PC-3 (cell line): ENCODE results near the gene TRMO. TPM values are rescaled to one million over a fixed set of nuclear protein-coding genes. Genes with fewer than 3 reads are reported as not detected.

Source experiments
- ATAC-seq: fragments of 200-7000 bp; cut with Tn5 transposase; 2 replicates; pipeline ENCODE4 v1.9.1; 2020; ENCODE audit warnings: mild to moderate bottlenecking, moderate library complexity
- BruUV-seq: library from RNA; stranded (reverse); fragments of 400-500 nt; replicated peaks from 2 replicates; lab custom pipeline; 2021; lab: Mats Ljungman, UMichigan
- CTCF ChIA-PET: fragments of 300-600 bp; sonication (Branson Sonifier 250); formaldehyde crosslinking; loops from one replicate; lab custom pipeline; 2022; ENCODE audit warnings: antibody characterized with exemption; lab: Charles Lee
- POLR2A ChIA-PET: fragments of 300-600 bp; sonication (Branson Sonifier 250); formaldehyde crosslinking; loops from one replicate; lab custom pipeline; 2022; ENCODE audit warnings: antibody characterized with exemption; ENCODE audit not compliant: unreplicated experiment; lab: Charles Lee
- DNase-seq: peaks from one replicate; pipeline ENCODE4 v3.0.0-alpha.2; 2015
- H2AFZ ChIP-seq: fragments of 300-600 bp; sonication (generic); 2 replicates; pipeline ENCODE4 v1.6.0; 2016; ENCODE audit warnings: antibody characterized with exemption, low read length
- H3F3A ChIP-seq: fragments of 300-600 bp; sonication (generic); one replicate; pipeline ENCODE4 v1.6.0; 2017; ENCODE audit warnings: antibody characterized with exemption, low read length, control low read depth, mild to moderate bottlenecking; ENCODE audit not compliant: unreplicated experiment
- H3K27ac ChIP-seq: fragments of 300-600 bp; sonication (generic); 2 replicates; pipeline ENCODE4 v1.5.1; 2016; ENCODE audit warnings: mild to moderate bottlenecking, low read length
- H3K27me3 ChIP-seq: fragments of 300-600 bp; sonication (generic); 2 replicates; pipeline ENCODE4 v1.6.1; 2016; ENCODE audit warnings: low read length, mixed read lengths
- H3K36me3 ChIP-seq: fragments of 300-600 bp; sonication (generic); 2 replicates; pipeline ENCODE4 v1.6.1; 2016; ENCODE audit warnings: low read depth, mixed run types, low read length, mixed read lengths
- H3K4me1 ChIP-seq: fragments of 300-600 bp; sonication (generic); 2 replicates; pipeline ENCODE4 v1.5.1; 2016; ENCODE audit warnings: low read length; ENCODE audit not compliant: insufficient read depth
- H3K4me2 ChIP-seq: fragments of 300-600 bp; sonication (generic); 2 replicates; pipeline ENCODE4 v1.6.0; 2016; ENCODE audit warnings: low read length
- H3K4me3 ChIP-seq: fragments of 300-600 bp; sonication (generic); 2 replicates; pipeline ENCODE4 v1.5.1; 2016; ENCODE audit warnings: mild to moderate bottlenecking, low read length, mixed read lengths
- H3K79me2 ChIP-seq: fragments of 300-600 bp; sonication (generic); 2 replicates; pipeline ENCODE4 v1.6.1; 2017; ENCODE audit warnings: low read length, mixed read lengths
- H3K9ac ChIP-seq: fragments of 300-600 bp; sonication (generic); 2 replicates; pipeline ENCODE4 v1.6.0; 2016; ENCODE audit warnings: mild to moderate bottlenecking, low read length
- H3K9me2 ChIP-seq: fragments of 300-600 bp; sonication (generic); replicated peaks from 2 replicates; pipeline ENCODE4 v1.6.1; 2016; ENCODE audit warnings: mixed run types, low read length, mixed read lengths
- H3K9me3 ChIP-seq: fragments of 300-600 bp; sonication (generic); 2 replicates; pipeline ENCODE4 v1.6.1; 2016; ENCODE audit warnings: low read length, mixed read lengths
- H4K20me1 ChIP-seq: fragments of 300-600 bp; sonication (generic); 2 replicates; pipeline ENCODE4 v1.6.1; 2016; ENCODE audit warnings: low read length, mixed read lengths
- EZH2 ChIP-seq: fragments of 300-600 bp; sonication (generic); IDR thresholded peaks from one replicate; pipeline ENCODE4 v1.6.1; 2017; ENCODE audit warnings: antibody characterized with exemption, mild to moderate bottlenecking, low read length; ENCODE audit not compliant: unreplicated experiment
- EZH2phosphoT487 ChIP-seq: fragments of 300-600 bp; sonication (generic); IDR thresholded peaks from 2 replicates; pipeline ENCODE4 v1.6.1; 2018; ENCODE audit warnings: mild to moderate bottlenecking, antibody characterized with exemption, low read length, borderline replicate concordance
- intact Hi-C: fragments of 100-400 bp; cut with micrococcal nuclease; formaldehyde crosslinking; loops from 2 replicates; pipeline ENCODE4 v1.9.0; 2023
- total RNA-seq: library from RNA; depleted of rRNA; stranded (reverse); fragments of >200 nt; gene quantifications from 2 replicates; pipeline ENCODE4 v1.2.3, GENCODE V29; 2014
- TF ChIP-seq, protein P1 (sequence below): fragments of 300-600 bp; sonication (generic); conservative IDR thresholded peaks from 2 replicates; pipeline ENCODE4 v1.5.1; 2017; ENCODE audit warnings: antibody characterized with exemption, low read depth, mild to moderate bottlenecking, low read length

Gene TRMO
- total RNA-seq, 1 experiment from 2014 or later, result 14.3 TPM

DNA sequence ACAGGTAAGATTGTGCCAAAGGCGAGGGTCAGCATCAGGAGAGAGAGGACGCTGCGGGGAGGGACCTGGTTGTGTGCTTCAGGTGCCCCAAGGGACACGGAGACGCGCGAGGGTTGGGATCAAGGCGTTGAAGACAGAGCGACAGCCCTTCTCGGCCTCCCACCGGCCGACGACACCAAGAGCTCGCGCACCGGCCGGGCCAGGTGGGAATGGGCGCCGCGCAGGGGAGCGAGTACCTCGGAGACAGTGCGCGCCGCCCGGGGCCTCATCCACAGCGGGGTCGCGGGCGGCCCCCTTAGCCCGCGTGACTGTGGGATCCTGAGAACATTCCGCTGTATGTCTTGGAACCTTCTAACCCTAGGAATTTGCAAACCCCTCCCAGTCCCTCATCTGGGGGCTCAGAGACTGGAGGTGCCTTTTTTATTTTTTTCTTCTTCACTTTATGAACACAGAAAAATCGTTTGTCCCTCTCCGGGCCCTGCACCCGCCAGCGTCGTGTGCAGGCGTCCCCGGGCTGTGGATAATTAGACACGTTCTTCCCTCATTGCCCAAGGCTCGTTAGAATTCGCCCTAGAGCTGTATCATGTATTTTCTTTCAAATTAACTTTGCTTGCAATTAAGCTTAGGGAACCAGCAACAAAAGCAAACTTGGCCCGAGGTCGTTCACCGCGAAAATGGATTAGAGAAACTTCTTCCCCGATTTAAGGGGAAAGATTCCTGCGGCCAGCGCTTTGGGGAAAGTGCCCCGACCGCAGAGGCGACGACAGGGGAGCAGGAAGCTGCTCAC is 64.5 kb downstream of the TRMO start:
- BruUV-seq, result no TSS peak
- Histone ChIP-seq H3K4me1 (no peaks in the 10 kb centered on the region), H3K27ac (no peak overlapping the region), H3K4me3 (no peak overlapping the region), H3F3A (no peaks in the 10 kb centered on the region), H2AFZ (no peak overlapping the region), H3K4me2 (no peak overlapping the region), H3K79me2 (no peaks in the 10 kb centered on the region), H3K9me2 (no peaks in the 10 kb centered on the region), H4K20me1 (no peaks in the 10 kb centered on the region), H3K9me3 (no peaks in the 10 kb centered on the region), H3K9ac (no peak overlapping the region), H3K27me3 (no peaks in the 10 kb centered on the region), H3K36me3 (no peaks in the 10 kb centered on the region)
- DNase-seq (no peak), ATAC-seq (no peak)
- ChIA-PET CTCF (no interaction called here), POLR2A (no interaction called here)
- no peak for TF ChIP-seq EZH2phosphoT487
- TF ChIP-seq EZH2, result no peak
- intact Hi-C loops, result no loop called here

DNA sequence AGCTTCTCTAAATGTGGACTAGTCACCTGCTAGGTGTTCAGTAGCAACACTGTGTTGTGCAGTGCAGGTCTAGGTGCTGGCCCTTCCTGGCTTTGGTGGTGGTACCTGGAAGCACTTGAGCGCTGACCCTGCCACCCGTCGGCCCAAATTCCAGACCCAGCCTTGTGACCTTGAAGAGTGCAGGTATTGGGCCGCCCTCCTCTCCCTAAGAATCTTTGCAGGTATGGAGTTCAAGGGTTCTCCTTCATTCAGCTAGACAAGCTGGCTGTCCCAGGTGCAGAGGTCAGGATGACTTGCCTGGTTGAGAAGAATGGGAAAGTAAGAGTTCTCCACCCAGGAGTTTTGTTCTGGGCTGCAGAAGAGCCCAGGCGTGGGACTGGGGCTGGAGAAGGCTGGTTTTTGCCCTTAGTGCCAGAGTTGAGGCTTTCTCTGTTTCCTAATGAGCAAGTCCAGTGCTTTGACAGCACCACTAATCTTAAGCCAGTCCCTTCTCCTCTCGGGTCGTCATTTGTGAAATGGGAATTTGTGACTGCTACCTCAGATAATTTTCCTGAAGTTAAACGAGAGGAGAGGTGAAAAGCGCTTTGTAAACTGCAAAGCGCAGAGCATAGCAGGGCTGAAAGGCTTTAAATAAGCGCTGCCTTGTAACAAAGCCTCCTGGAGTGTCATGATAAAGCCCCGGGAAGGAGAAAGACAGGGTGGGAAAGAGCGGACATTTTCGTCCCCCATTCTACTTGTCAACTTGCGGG is 65.3 kb downstream of the TRMO start:
- no peak overlapping the region for H3K4me3 ChIP-seq
- ChIA-PET POLR2A (no interaction called here), CTCF (no interaction called here)
- no peaks in the 10 kb centered on the region for H3F3A ChIP-seq
- ATAC-seq (no peak), DNase-seq (no peak)
- no peak overlapping the region for H3K4me2 ChIP-seq
- no peaks in the 10 kb centered on the region for H3K4me1 ChIP-seq
- H3K9me2 ChIP-seq, result no peaks in the 10 kb centered on the region
- H3K79me2 ChIP-seq, result no peaks in the 10 kb centered on the region
- no peak overlapping the region for H3K9ac ChIP-seq
- no peaks in the 10 kb centered on the region for H3K36me3 ChIP-seq
- no peaks in the 10 kb centered on the region for H3K27me3 ChIP-seq
- H3K9me3 ChIP-seq, result no peaks in the 10 kb centered on the region
- no peak overlapping the region for H2AFZ ChIP-seq
- H3K27ac ChIP-seq, result no peak overlapping the region
- intact Hi-C loops, result no loop called here
- BruUV-seq, result no TSS peak
- H4K20me1 ChIP-seq, result no peaks in the 10 kb centered on the region
- TF ChIP-seq, protein P1, sequence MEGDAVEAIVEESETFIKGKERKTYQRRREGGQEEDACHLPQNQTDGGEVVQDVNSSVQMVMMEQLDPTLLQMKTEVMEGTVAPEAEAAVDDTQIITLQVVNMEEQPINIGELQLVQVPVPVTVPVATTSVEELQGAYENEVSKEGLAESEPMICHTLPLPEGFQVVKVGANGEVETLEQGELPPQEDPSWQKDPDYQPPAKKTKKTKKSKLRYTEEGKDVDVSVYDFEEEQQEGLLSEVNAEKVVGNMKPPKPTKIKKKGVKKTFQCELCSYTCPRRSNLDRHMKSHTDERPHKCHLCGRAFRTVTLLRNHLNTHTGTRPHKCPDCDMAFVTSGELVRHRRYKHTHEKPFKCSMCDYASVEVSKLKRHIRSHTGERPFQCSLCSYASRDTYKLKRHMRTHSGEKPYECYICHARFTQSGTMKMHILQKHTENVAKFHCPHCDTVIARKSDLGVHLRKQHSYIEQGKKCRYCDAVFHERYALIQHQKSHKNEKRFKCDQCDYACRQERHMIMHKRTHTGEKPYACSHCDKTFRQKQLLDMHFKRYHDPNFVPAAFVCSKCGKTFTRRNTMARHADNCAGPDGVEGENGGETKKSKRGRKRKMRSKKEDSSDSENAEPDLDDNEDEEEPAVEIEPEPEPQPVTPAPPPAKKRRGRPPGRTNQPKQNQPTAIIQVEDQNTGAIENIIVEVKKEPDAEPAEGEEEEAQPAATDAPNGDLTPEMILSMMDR, result no peak
- no peak for TF ChIP-seq EZH2
- no peak for TF ChIP-seq EZH2phosphoT487

DNA sequence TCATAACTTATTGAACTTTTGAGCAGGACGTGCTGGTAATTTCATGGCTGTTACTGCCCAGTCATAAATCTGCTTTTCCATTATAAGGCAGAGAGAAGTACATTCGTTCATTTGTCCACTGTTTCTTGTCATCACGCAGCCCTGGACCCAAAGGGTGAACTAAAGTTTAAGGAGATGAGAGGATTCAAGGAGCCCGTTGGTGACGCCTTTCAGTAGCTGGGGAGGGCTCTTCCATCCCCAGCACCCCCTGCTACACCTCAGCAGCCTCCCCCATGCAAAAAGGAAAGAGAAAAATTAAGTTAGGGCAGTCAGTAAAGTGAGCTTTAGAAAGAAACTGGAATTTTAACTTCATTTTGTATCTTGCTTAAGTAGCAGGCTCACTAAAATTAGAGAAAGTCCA is 66.4 kb downstream of the TRMO start:
- ATAC-seq, result no peak
- Histone ChIP-seq H3K9ac (no peak overlapping the region), H3K79me2 (no peaks in the 10 kb centered on the region), H4K20me1 (no peaks in the 10 kb centered on the region), H3F3A (no peaks in the 10 kb centered on the region), H2AFZ (no peak overlapping the region), H3K4me3 (no peak overlapping the region), H3K9me3 (no peaks in the 10 kb centered on the region), H3K27ac (no peak overlapping the region), H3K27me3 (no peaks in the 10 kb centered on the region), H3K4me1 (no peaks in the 10 kb centered on the region), H3K4me2 (no peak overlapping the region), H3K36me3 (no peaks in the 10 kb centered on the region), H3K9me2 (no peaks in the 10 kb centered on the region)
- DNase-seq, result no peak
- POLR2A ChIA-PET, result no interaction called here
- TF ChIP-seq EZH2phosphoT487 (no peak), EZH2 (no peak)
- TF ChIP-seq, protein P1, result no peak
- BruUV-seq, result no TSS peak
- intact Hi-C loops, result no loop called here
- CTCF ChIA-PET, result no interaction called here
